GM12878 (cell line): Measurements from ENCODE around the gene KCNK7. TPM values are rescaled to one million over a fixed set of nuclear protein-coding genes. Genes with fewer than 3 reads are reported as not detected.

Experiments used
- ATAC-seq: fragments of 200-7000 bp; cut with Tn5 transposase; 3 replicates; pipeline ENCODE4 v1.9.1; 2020; ENCODE audit warnings: mild to moderate bottlenecking, moderate library complexity
- BruUV-seq: library from RNA; stranded (reverse); fragments of 400-500 nt; replicated peaks from 2 replicates; lab custom pipeline; 2021; lab: Mats Ljungman, UMichigan
- CTCF ChIA-PET: fragments of 300-600 bp; sonication (Branson Sonifier 250); formaldehyde crosslinking; extraction: SDS; loops from one replicate; lab custom pipeline; 2021; ENCODE audit warnings: inconsistent platforms; lab: Yijun Ruan, JAX
- POLR2A ChIA-PET: fragments of 350-600 bp; formaldehyde crosslinking; extraction: SDS; loops from one replicate; lab custom pipeline; 2021; ENCODE audit warnings: inconsistent platforms; lab: Charles Lee
- RAD21 ChIA-PET: fragments of 300-600 bp; sonication (Branson Sonifier 250); formaldehyde crosslinking; loops from one replicate; lab custom pipeline; 2023; ENCODE audit warnings: antibody characterized with exemption; ENCODE audit not compliant: unreplicated experiment; lab: Charles Lee
- SMC1A ChIA-PET: fragments of 300-600 bp; sonication (Branson Sonifier 250); formaldehyde crosslinking; loops from one replicate; lab custom pipeline; 2023; ENCODE audit not compliant: unreplicated experiment, uncharacterized antibody; lab: Charles Lee
- DNase-seq: peaks from one replicate; pipeline ENCODE4 v3.0.0-alpha.2; 2011; ENCODE audit warnings: low read depth, low spot score
- FAIRE-seq: peaks from 3 replicates; lab custom pipeline; 2011; peaks lifted over from hg19 to GRCh38; lab: Jason Lieb, UNC
- H2AFZ ChIP-seq: 2 replicates; pipeline ENCODE4 v1.6.0; 2011; ENCODE audit warnings: low read depth, low read length, control low read depth; ENCODE audit not compliant: control insufficient read depth
- H3K27ac ChIP-seq: 2 replicates; pipeline ENCODE4 v1.5.1; 2011; ENCODE audit warnings: control low read depth; ENCODE audit not compliant: control insufficient read depth, insufficient read depth
- H3K27me3 ChIP-seq, 2 experiments: replicated peaks in 1 of 2; 2 replicates each; pipeline versions ENCODE4 v1.6.0 to v1.6.1; 2011; ENCODE audit warnings: low read length in 1 of 2; ENCODE audit not compliant: control insufficient read depth in 2 of 2, insufficient read depth in 2 of 2
- H3K36me3 ChIP-seq, 2 experiments: 2 replicates each; pipeline ENCODE4 v1.5.1; 2011; ENCODE audit warnings: low read length in 1 of 2; ENCODE audit not compliant: control insufficient read depth in 2 of 2, insufficient read depth in 2 of 2
- H3K4me1 ChIP-seq: 2 replicates; pipeline ENCODE4 v1.6.1; 2011; ENCODE audit warnings: mild to moderate bottlenecking, low read length, moderate library complexity, mixed read lengths; ENCODE audit not compliant: control insufficient read depth, insufficient read depth
- H3K4me2 ChIP-seq: 2 replicates; pipeline ENCODE4 v1.6.0; 2011; ENCODE audit warnings: control low read depth; ENCODE audit not compliant: control insufficient read depth, insufficient read depth
- H3K4me3 ChIP-seq: fragments of 200-600 bp; sonication (generic); 2 replicates; pipeline ENCODE4 v1.5.1; 2016
- H3K79me2 ChIP-seq: 2 replicates; pipeline ENCODE4 v1.6.0; 2011; ENCODE audit warnings: low read length; ENCODE audit not compliant: control insufficient read depth, insufficient read depth
- H3K9ac ChIP-seq: 2 replicates; pipeline ENCODE4 v1.8.0; 2011; ENCODE audit warnings: low read length, control low read depth, mixed read lengths; ENCODE audit not compliant: control insufficient read depth, insufficient read depth
- H3K9me3 ChIP-seq: replicated peaks from 3 replicates; pipeline ENCODE4 v1.5.1; 2011; ENCODE audit warnings: mild to moderate bottlenecking, low read length; ENCODE audit not compliant: control insufficient read depth, insufficient read depth
- H4K20me1 ChIP-seq: 2 replicates; pipeline ENCODE4 v1.6.0; 2011; ENCODE audit not compliant: control insufficient read depth, insufficient read depth
- ATF7 ChIP-seq: fragments of 450-650 bp; IDR thresholded peaks from 2 replicates; pipeline ENCODE4 v1.6.1; 2016; ENCODE audit warnings: low read depth, mild to moderate bottlenecking
- CBX5 ChIP-seq: sonication (generic); IDR thresholded peaks from 2 replicates; pipeline ENCODE4 v1.6.1; 2016; ENCODE audit warnings: low read depth, moderate library complexity, mild to moderate bottlenecking, inconsistent platforms
- GABPA ChIP-seq: IDR thresholded peaks from 2 replicates; pipeline ENCODE4 v1.6.1; 2014; ENCODE audit warnings: antibody characterized with exemption, low read depth, mild to moderate bottlenecking, inconsistent platforms
- MEF2B ChIP-seq: fragments of 450-650 bp; IDR thresholded peaks from 2 replicates; pipeline ENCODE4 v1.6.1; 2018; ENCODE audit warnings: mild to moderate bottlenecking, moderate library complexity; ENCODE audit not compliant: partially characterized antibody, poor library complexity, severe bottlenecking
- POLR2A ChIP-seq: IDR thresholded peaks from 2 replicates; pipeline ENCODE4 v1.6.1; 2011; ENCODE audit warnings: low read depth, mild to moderate bottlenecking, low read length
- SUPT20H ChIP-seq: IDR thresholded peaks from 2 replicates; pipeline ENCODE4 v1.6.1; 2011; ENCODE audit warnings: low read depth, mild to moderate bottlenecking, low read length, moderate library complexity, borderline replicate concordance; ENCODE audit not compliant: control insufficient read depth
- SUZ12 ChIP-seq: fragments of 200-600 bp; sonication (generic); IDR thresholded peaks from one replicate; pipeline ENCODE4 v1.6.1; 2018; ENCODE audit warnings: antibody characterized with exemption, mild to moderate bottlenecking; ENCODE audit not compliant: unreplicated experiment
- WGBS: methylation state at CpG from one replicate; pipeline ENCODE4 v1.1.6; 2016; ENCODE audit warnings: low lambda C conversion rate; ENCODE audit not compliant: insufficient replicate concordance, insufficient coverage; ENCODE audit errors: missing lambda C conversion rate; 5-methylcytosine and 5-hydroxymethylcytosine counted together
- in situ Hi-C: fragments of 300-500 bp; cut with MboI; formaldehyde crosslinking; loops from 9 replicates; pipeline ENCODE4 v1.14.3; 2018; ENCODE audit warnings: mixed read lengths
- intact Hi-C: fragments of 100-400 bp; cut with micrococcal nuclease; formaldehyde crosslinking; loops from one replicate; pipeline ENCODE4 v1.14.2; 2022; ENCODE audit not compliant: unreplicated experiment
- polyA plus RNA-seq, 11 experiments: library from polyadenylated mRNA; depleted of rRNA in 4 of 11; unstranded in 6 of 11; stranded (reverse) in 5 of 11; fragments of >200 nt; fragmentation: Nextera tagmentation in 4 of 11; fragmentation: Illumina TruSeq in 1 of 11; extraction: Ambion mirVana in 4 of 11; extraction: Trizol in 1 of 11; gene quantifications; 1 replicate in 1 of 11; 2 replicates in 10 of 11; pipeline versions ENCODE4 v1.2.1 to v1.2.3, GENCODE V29; 2011 to 2016; ENCODE audit warnings: inconsistent platforms in 2 of 11, missing spikeins in 2 of 11, low read depth in 1 of 11
- total RNA-seq, 4 experiments: library from RNA; depleted of rRNA in 3 of 4; stranded (reverse); fragments of >200 nt in 3 of 4; fragmentation: Illumina TruSeq in 1 of 4; extraction: Trizol in 1 of 4; gene quantifications; 2 replicates each; pipeline versions ENCODE4 v1.2.1 to v1.2.3, GENCODE V29; 2013 to 2021
- TF ChIP-seq, protein P1 (sequence below): fragments of 450-650 bp; IDR thresholded peaks from 2 replicates; pipeline ENCODE4 v1.6.1; 2017; ENCODE audit warnings: mild to moderate bottlenecking
- TF ChIP-seq, protein P2 (sequence below): fragments of 450-650 bp; conservative IDR thresholded peaks from 2 replicates; pipeline ENCODE4 v1.6.1; 2017; ENCODE audit warnings: mild to moderate bottlenecking, moderate library complexity

KCNK7 gene
- total and polyA plus RNA-seq, 10 of the 15 experiments (the other 5 are each of a cell fraction or from before 2014, with no cell fraction given) = 0.11 to 0.54 (median 0.23) TPM; not detected in 7

DNA sequence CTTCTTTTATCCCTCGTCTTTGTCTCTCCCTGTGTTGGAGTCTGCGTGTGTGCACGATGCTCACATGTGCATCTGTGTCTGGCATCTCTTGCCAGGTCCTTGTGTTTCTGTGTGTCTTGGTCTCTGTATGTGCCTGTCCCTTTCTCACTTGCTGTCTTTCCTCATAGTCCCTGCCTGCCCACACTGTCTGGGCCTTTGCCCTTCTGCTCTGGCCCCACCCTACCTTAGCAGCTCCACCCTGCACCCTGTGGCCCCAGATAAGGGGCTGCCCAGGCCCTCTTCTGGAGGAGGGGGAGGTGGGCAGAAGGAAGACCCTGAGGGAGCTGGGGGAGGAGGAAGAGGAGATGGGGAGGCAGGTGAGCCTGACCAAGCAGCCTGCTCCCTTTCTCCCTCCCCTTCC lies 16.9 kb downstream of the KCNK7 start:
- H3K27me3 ChIP-seq = no peaks in the 10 kb centered on the region
- H3K9me3 ChIP-seq = no peaks in the 10 kb centered on the region
- CTCF ChIA-PET = interaction anchor here (5.7 kb wide), 1 partner anchor 9 kb away, joined by 130 read pairs; no protein-coding TSS in a partner anchor
- H3K4me2 ChIP-seq = no peak overlapping the region
- SMC1A ChIA-PET = interaction anchor here (0.6 to 4.2 kb wide), 2 partner anchors 9 to 15 kb away, joined by 3 to 93 read pairs; no protein-coding TSS in a partner anchor
- H2AFZ ChIP-seq = no peak overlapping the region
- FAIRE-seq = no peak
- H4K20me1 ChIP-seq = no peaks in the 10 kb centered on the region; the same call in 1 of the 2 replicates
- ATAC-seq = no peak
- intact Hi-C loops = no loop called here
- no peak overlapping the region for H3K9ac ChIP-seq
- no peak for DNase-seq
- WGBS = 97% methylated on average over 3 of the region's 3 CpGs
- RAD21 ChIA-PET = interaction anchor here (0.9 to 4.0 kb wide), 2 partner anchors 9 to 37 kb away, joined by 3 to 132 read pairs; no protein-coding TSS in a partner anchor
- H3K4me3 ChIP-seq = 0 out of 2 replicates have a peak overlapping the region, but pooled peaks have one; percentile 1
- H3K4me1 ChIP-seq = peaks cover 17% of the 10 kb centered on the region
- TF ChIP-seq GABPA (no peak), ATF7 (no peak), POLR2A (peak; percentile 40; the same call in 1 of the 2 replicates)
- in situ Hi-C loops = no loop called here
- H3K36me3 ChIP-seq = peaks cover 5 to 15% of the 10 kb centered on the region in 2 experiments; a peak in 3 of 4 replicates
- H3K27ac ChIP-seq = no peak overlapping the region; the same call in 1 of the 2 replicates
- no TSS peak for BruUV-seq
- H3K79me2 ChIP-seq = peaks cover 46% of the 10 kb centered on the region
- POLR2A ChIA-PET = interaction anchor here (0.5 to 4.9 kb wide), 3 partner anchors 9 to 613 kb away, joined by 3 to 129 read pairs (median 34); partner anchors contain the start of genes MAP3K11 and PCNX3

DNA sequence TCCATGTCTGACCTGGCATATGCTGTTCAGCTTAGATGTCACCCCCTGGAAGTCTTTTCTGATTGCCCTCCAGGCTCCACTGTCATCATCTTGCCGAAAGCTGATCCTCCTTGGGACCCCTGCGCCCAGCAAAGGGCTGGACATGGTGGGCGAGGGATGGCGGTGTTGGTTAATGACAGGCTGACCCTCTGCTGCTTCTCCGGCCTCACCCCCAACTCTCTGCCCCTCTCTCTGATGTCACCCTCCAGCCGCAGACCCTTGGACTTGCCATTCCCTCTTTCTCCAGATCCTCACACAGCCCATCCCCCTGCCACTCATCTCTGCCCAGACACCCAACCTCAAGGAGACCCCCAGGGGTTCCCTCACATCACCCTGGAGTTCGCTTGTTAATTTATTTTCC lies 17.5 kb downstream of the KCNK7 start:
- no peak for ATAC-seq
- Histone ChIP-seq H3K9ac (peak overlapping the region; percentile 88), H3K27ac (peak overlapping the region; percentile 96), H3K4me2 (peak overlapping the region; percentile 100), H3K4me1 (peaks cover 22% of the 10 kb centered on the region), H3K27me3 (no peaks in the 10 kb centered on the region), H3K36me3 (peaks cover 5 to 15% of the 10 kb centered on the region in 2 experiments; a peak in 3 of 4 replicates), H4K20me1 (no peaks in the 10 kb centered on the region; the same call in 1 of the 2 replicates), H3K9me3 (no peaks in the 10 kb centered on the region), H3K4me3 (0 out of 2 replicates have a peak overlapping the region, but pooled peaks have one; percentile 97), H2AFZ (no peak overlapping the region), H3K79me2 (peaks cover 51% of the 10 kb centered on the region)
- ChIA-PET CTCF (interaction anchor here (1.1 to 5.7 kb wide), 2 partner anchors 10 to 16 kb away, joined by 3 to 130 read pairs; no protein-coding TSS in a partner anchor), POLR2A (interaction anchor here (0.7 to 4.9 kb wide), 3 partner anchors 10 to 36 kb away, joined by 4 to 129 read pairs (median 34); partner anchors contain the start of genes MAP3K11 and PCNX3), RAD21 (interaction anchor here (0.9 to 4.0 kb wide), 2 partner anchors 10 to 37 kb away, joined by 3 to 132 read pairs; no protein-coding TSS in a partner anchor), SMC1A (interaction anchor here (0.6 to 4.2 kb wide), 3 partner anchors 10 to 25 kb away, joined by 3 to 93 read pairs (median 3); no protein-coding TSS in a partner anchor)
- WGBS = 85% methylated on average over 7 of the region's 7 CpGs
- intact Hi-C loops (no loop called here), in situ Hi-C loops (no loop called here)
- FAIRE-seq = no peak
- no peak for DNase-seq
- no TSS peak for BruUV-seq
- TF ChIP-seq SUPT20H (no peak), SUZ12 (no peak), CBX5 (no peak), MEF2B (no peak)
- TF ChIP-seq, protein P1, sequence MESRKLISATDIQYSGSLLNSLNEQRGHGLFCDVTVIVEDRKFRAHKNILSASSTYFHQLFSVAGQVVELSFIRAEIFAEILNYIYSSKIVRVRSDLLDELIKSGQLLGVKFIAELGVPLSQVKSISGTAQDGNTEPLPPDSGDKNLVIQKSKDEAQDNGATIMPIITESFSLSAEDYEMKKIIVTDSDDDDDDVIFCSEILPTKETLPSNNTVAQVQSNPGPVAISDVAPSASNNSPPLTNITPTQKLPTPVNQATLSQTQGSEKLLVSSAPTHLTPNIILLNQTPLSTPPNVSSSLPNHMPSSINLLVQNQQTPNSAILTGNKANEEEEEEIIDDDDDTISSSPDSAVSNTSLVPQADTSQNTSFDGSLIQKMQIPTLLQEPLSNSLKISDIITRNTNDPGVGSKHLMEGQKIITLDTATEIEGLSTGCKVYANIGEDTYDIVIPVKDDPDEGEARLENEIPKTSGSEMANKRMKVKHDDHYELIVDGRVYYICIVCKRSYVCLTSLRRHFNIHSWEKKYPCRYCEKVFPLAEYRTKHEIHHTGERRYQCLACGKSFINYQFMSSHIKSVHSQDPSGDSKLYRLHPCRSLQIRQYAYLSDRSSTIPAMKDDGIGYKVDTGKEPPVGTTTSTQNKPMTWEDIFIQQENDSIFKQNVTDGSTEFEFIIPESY = no peak
- TF ChIP-seq, protein P2, sequence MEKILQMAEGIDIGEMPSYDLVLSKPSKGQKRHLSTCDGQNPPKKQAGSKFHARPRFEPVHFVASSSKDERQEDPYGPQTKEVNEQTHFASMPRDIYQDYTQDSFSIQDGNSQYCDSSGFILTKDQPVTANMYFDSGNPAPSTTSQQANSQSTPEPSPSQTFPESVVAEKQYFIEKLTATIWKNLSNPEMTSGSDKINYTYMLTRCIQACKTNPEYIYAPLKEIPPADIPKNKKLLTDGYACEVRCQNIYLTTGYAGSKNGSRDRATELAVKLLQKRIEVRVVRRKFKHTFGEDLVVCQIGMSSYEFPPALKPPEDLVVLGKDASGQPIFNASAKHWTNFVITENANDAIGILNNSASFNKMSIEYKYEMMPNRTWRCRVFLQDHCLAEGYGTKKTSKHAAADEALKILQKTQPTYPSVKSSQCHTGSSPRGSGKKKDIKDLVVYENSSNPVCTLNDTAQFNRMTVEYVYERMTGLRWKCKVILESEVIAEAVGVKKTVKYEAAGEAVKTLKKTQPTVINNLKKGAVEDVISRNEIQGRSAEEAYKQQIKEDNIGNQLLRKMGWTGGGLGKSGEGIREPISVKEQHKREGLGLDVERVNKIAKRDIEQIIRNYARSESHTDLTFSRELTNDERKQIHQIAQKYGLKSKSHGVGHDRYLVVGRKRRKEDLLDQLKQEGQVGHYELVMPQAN = no peak
